Lower leg skin (tissue), 4 donors: ENCODE results near the gene NEK1. TPM values are rescaled to one million over a fixed set of nuclear protein-coding genes. Genes with fewer than 3 reads are reported as not detected.

Experiments
- DNase-seq, 2 donors: peaks; one replicate each; pipeline ENCODE4 v3.0.0-alpha.2; 2019; ENCODE audit warnings: low spot score in 2 of 2
- H3K4me3 ChIP-seq: fragments of 200-600 bp; sonication (generic); 2 replicates; pipeline ENCODE4 v1.5.1; 2017; ENCODE audit warnings: mild to moderate bottlenecking, low read depth; ENCODE audit not compliant: poor library complexity, severe bottlenecking
- POLR2A ChIP-seq, 2 donors: fragments of 450-650 bp; IDR thresholded peaks; one replicate each; pipeline ENCODE4 v1.6.1; 2016 to 2017; ENCODE audit warnings: antibody characterized with exemption in 2 of 2, mild to moderate bottlenecking in 1 of 2, moderate library complexity in 1 of 2
- WGBS, 2 donors: methylation state at CpG; one replicate each; pipeline ENCODE4 v1.1.5; 2018; 5-methylcytosine and 5-hydroxymethylcytosine counted together
- intact Hi-C: fragments of 100-400 bp; cut with DNase I; formaldehyde crosslinking; loops from one replicate; pipeline ENCODE4 v1.15.0; 2023; ENCODE audit warnings: low total_unique reads
- total RNA-seq, 4 donors: library from RNA; depleted of rRNA; stranded (reverse); fragments of >200 nt; gene quantifications; one replicate each; pipeline ENCODE4 v1.1.0, GENCODE V29; 2016
- TF ChIP-seq, protein P1 (sequence below), 3 donors: fragments of 450-650 bp; IDR thresholded peaks; one replicate each; pipeline ENCODE4 v1.5.1; 2016; ENCODE audit warnings: antibody characterized with exemption in 3 of 3, mild to moderate bottlenecking in 3 of 3, moderate library complexity in 2 of 3

Gene NEK1
- total RNA-seq, 4 donors from 2014 or later, result 4.8 to 6.9 (median 5.5) TPM

DNA sequence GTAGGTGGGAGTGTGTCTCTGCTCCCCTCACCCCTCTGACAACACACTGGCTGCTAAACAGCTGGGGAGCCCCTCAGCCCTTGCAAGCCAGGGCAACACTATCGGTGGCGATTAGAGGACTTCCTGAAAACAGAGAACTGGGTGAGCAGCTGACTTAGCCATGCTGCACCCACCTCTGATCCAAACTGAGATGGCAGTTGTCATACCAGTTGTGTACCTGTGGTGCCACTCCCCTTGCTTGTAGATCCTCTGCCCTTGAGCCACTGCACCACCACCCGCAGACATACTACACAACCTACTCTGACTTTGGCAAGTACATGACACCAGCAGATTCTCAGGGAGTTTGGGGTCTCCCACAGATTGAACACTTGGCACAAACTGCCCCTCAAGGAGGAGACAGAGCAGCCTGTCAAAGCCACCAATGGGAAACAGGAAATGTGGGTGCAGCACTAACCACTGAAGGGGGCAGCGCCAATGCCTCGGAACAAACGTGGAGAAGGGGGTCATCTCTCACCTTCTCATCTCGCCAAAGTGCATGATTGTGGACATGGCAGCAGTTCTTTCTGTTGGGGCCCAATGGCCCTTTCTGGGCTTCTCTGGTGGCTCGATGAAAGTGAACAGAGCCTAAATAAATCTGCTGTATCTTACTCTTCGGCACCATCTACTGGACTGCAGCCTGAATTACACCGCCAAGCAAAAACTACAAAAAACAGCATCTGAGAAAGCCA is 119.8 kb downstream of the NEK1 start:
- DNase-seq, result no peak
- intact Hi-C loops, result no loop called here

GRCh38 chr4:169491211-169491610 is 121.2 kb downstream of the NEK1 start:
- DNase-seq, result no peak
- 93 to 100% methylated on average over 1 of the region's 1 CpG for WGBS, 2 donors
- H3K4me3 ChIP-seq, result no peak overlapping the region
- TF ChIP-seq POLR2A (IDR thresholded peaks at IDR 0.05), result no peak
- TF ChIP-seq, protein P1, sequence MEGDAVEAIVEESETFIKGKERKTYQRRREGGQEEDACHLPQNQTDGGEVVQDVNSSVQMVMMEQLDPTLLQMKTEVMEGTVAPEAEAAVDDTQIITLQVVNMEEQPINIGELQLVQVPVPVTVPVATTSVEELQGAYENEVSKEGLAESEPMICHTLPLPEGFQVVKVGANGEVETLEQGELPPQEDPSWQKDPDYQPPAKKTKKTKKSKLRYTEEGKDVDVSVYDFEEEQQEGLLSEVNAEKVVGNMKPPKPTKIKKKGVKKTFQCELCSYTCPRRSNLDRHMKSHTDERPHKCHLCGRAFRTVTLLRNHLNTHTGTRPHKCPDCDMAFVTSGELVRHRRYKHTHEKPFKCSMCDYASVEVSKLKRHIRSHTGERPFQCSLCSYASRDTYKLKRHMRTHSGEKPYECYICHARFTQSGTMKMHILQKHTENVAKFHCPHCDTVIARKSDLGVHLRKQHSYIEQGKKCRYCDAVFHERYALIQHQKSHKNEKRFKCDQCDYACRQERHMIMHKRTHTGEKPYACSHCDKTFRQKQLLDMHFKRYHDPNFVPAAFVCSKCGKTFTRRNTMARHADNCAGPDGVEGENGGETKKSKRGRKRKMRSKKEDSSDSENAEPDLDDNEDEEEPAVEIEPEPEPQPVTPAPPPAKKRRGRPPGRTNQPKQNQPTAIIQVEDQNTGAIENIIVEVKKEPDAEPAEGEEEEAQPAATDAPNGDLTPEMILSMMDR (IDR thresholded peaks at IDR 0.05), result no peak
- intact Hi-C loops, result no loop called here

More for the DNA sequence above, 119.8 kb downstream of the NEK1 start:
- 71 to 72% methylated on average over 10 of the region's 10 CpGs for WGBS, 2 donors
- H3K4me3 ChIP-seq, result no peak overlapping the region
- no peak for TF ChIP-seq POLR2A (IDR thresholded peaks at IDR 0.05)
- TF ChIP-seq, protein P1 (IDR thresholded peaks at IDR 0.05), result no peak

- no peak overlapping the region for H3K4me3 ChIP-seq
- intact Hi-C loops, result loop anchor here (5.0 kb wide), 1 partner anchor 562 kb away; no protein-coding TSS in a partner anchor
- TF ChIP-seq POLR2A (IDR thresholded peaks at IDR 0.05), result no peak
- TF ChIP-seq, protein P1 (IDR thresholded peaks at IDR 0.05), result no peak
- no peak for DNase-seq
Measured at GRCh38 chr4:169489306-169489705, 123.1 kb downstream of the NEK1 start.

DNA sequence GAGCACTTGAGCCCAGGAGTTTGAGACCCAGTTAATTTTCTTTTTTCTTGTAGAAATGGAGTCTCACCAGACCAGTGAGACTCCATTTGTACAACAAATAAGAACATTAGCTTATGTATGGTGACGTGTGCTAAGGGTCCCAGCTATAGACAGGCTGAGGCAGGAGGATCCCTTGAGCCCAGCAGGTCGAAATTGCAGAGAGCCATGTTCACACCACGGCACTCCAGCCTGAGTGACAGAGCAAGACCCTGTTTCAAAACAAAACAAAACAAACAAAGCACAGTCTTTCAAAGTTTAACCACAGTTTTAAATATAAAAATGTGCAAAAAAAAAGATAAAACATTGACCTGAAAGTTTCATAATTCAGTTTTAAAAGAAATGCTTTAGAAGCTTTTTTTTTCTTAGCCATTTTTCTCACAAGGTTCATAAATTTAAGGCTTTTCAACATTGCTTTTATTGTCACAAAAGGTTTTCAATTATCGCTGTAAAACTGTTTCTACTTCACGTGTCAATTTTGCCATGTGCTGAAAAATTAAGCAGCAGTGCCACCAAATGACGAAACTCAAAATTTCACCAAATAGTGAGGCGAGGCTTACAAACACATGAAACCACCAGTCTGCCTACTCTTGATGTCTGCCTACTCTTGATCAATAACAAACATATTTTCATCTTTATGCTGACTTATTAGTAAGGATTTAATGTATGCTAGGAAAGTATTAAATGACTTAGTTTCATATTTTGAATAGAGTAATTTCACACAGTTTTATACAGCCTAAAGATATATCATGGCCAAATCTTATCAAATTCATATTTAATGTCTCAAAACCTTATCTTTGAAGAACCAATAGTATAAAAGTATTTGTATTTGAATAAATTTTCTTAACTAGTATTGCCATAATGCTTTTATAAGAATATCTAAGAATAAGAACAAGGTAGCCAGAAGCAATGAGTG is 126.3 kb downstream of the NEK1 start:
- no peak overlapping the region for H3K4me3 ChIP-seq
- TF ChIP-seq, protein P1 (IDR thresholded peaks at IDR 0.05), result no peak
- TF ChIP-seq POLR2A (IDR thresholded peaks at IDR 0.05), result no peak
- WGBS, 2 donors, result 21 to 23% methylated on average over 7 of the region's 7 CpGs
- no peak for DNase-seq
- intact Hi-C loops, result loop anchor here (5.0 kb wide), 1 partner anchor 559 kb away; no protein-coding TSS in a partner anchor

DNA sequence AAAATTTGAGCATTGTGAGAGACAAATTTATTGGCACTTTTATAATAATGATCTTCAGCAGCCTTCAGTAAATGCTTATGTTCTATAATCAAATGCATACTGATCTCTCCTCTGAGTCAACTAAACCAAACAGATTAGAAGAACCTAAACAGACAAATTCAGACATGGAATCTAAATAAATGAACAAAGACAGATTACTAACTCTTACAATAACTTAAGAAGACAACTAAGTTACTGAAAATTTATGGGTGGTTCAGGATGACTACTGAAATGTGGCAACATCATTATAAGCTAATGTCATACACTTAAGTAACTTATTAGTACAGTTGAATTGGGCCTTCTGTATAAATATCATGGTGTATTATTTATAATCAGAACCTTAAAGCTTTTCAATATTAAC is 127.3 kb downstream of the NEK1 start:
- TF ChIP-seq, protein P1 (IDR thresholded peaks at IDR 0.05), result no peak
- no peak for TF ChIP-seq POLR2A (IDR thresholded peaks at IDR 0.05)
- intact Hi-C loops, result loop anchor here (5.0 kb wide), 1 partner anchor 558 kb away; no protein-coding TSS in a partner anchor
- DNase-seq, result no peak
- H3K4me3 ChIP-seq, result no peak overlapping the region
